ENCODE results near the gene PXN.

The PXN gene

GRCh38 chr12:120172053-120172452 lies 93.5 kb downstream of the PXN start:
- no peak for DNase-seq (ENCODE audit: low read depth)

GRCh38 chr12:120170631-120171030 lies 94.9 kb downstream of the PXN start:
- DNase-seq (ENCODE audit: low read depth): no peak

- DNase-seq (ENCODE audit: low read depth): no peak
These were observed 95.6 kb downstream of the PXN start for GRCh38 chr12:120169946-120170345.

- no peak for DNase-seq (ENCODE audit: low read depth)
These were observed 97.2 kb downstream of the PXN start for GRCh38 chr12:120168337-120168736.

- DNase-seq (ENCODE audit: low read depth): no peak
These were observed 97.9 kb downstream of the PXN start for GRCh38 chr12:120167529-120168095.

GRCh38 chr12:120164293-120164692 lies 101.2 kb downstream of the PXN start:
- no peak for DNase-seq (ENCODE audit: low read depth)

GRCh38 chr12:120162763-120163162 lies 102.8 kb downstream of the PXN start:
- no peak for DNase-seq (ENCODE audit: low read depth)

GRCh38 chr12:120161852-120162251 lies 103.7 kb downstream of the PXN start:
- DNase-seq (ENCODE audit: low read depth): no peak

Data from non-pigmented ciliary epithelial cell (primary cell).